ENCODE results near the gene ALDH5A1.

DNA sequence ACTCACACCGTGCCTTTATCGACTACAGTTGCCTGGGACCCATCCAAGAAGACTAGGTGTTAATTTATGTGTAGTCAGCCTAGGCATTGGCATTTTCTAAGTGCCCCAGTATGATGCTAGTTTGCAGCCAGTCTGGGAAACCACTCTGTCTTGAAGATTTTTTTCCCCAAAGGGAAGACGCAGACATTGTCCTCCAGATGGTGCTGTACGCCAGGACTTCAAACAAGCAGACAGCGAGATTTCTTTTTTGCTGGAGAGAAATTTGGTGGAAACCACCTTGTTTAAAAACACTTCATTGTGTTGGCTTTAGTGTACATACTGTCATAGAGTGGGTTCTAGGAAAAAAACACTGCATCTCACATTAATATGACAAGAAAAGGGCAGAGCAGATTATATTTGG lies 30.0 kb downstream of the ALDH5A1 start:
- no peak for TF ChIP-seq SIN3A (IDR thresholded peaks at IDR 0.05; ENCODE audit: borderline replicate concordance, insufficient read depth, low read length)
- no peak for TF ChIP-seq REST (IDR thresholded peaks at IDR 0.05; ENCODE audit: insufficient read depth in 1 of 2, low read depth in 2 of 2, low read length in 2 of 2)
- no peak for TF ChIP-seq POLR2AphosphoS5 (IDR thresholded peaks at IDR 0.05; ENCODE audit: low read depth, low read length)
- no peak for TF ChIP-seq TAF1 (IDR thresholded peaks at IDR 0.05; ENCODE audit: borderline replicate concordance, insufficient read depth, low read length)
- no peak for TF ChIP-seq FOXP2 (optimal IDR thresholded peaks at IDR 0.05; ENCODE audit: borderline replicate concordance, extremely low read depth, extremely low read length, insufficient read depth)

All from PFSK-1 (cell line).